ENCODE data around the gene ZDHHC15. TPM values are rescaled to one million over a fixed set of nuclear protein-coding genes. Genes with fewer than 3 reads are reported as not detected.
"Not testable (repeated sequence)": the region's sequence is repeated elsewhere in the genome, so short reads cannot be mapped to it uniquely, and the experiment has no call there.

ZDHHC15 gene
- total RNA-seq, 2 experiments from 2014 or later, result 0.21 to 0.23 TPM

DNA sequence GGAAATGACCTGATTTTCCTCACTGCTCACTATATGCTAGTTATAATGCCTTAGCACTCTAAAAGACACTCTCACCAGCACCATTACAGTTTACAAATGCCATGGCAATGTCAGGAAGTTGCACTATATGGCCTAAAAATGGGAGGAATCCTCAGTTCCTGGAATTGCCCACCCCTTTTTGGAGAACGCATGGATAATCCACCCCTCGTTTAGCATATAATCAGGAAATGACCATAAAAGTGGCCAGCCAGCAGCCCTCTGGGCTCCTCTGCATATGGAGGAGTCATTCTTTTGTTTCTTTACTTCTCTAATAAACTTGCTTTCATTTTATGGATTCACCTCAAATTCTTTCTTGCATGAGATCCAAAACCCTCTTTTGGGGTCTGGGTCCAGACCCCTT, 156.0 kb downstream of the ZDHHC15 start:
- POLR2A ChIA-PET, result no interaction called here
- intact Hi-C loops (cut with DNase I, micrococcal nuclease), result no loop called here
- Mint-ChIP-seq H3K27ac (no peak overlapping the region), H3K4me1 (no peaks in the 10 kb centered on the region), H3K27me3 (no peaks in the 10 kb centered on the region), H3K9me3 (ENCODE audit: low read depth) (peaks cover 6% of the 10 kb centered on the region), H3K4me3 (no peak overlapping the region), H3K36me3 (ENCODE audit: low read depth) (peaks cover 5% of the 10 kb centered on the region)
- CTCF ChIA-PET, result no interaction called here
- DNase-seq, result no peak
- ATAC-seq, result no peak

DNA sequence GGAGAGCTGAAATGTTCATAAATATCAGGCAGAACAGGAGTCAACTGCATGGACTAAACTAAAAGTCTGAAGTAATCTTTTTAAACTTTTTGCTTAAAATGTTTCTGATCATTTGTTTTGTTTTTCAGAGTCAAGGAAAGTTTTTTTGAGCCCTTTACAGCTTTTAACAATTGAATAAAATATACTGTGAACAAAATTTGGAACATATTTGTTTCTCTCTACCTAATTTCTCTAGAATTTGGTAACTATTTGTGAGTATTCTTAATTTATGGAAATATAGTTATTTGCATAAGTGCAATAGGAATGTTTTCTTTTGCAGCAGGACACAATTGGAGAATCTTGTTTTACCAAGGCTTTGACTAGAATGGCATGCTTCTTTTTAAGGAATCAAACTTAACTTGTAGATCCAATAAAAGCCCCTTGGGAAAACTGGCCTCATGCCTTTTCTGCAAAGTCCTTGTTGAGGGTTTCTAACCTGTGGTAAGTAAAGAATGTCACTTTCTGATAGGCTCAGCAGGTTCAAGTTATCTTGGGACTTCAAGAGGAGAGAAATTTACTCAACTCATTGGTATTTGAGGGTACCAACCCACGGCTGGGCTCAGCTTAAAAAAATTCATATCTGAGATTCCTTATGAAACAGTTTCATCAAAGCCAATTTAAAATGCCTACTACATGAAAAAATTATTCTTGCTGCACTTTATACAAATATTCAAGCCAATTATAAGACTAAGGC, 157.4 kb downstream of the ZDHHC15 start:
- Mint-ChIP-seq H3K27me3 (no peaks in the 10 kb centered on the region), H3K9me3 (ENCODE audit: low read depth) (peaks cover 6% of the 10 kb centered on the region), H3K27ac (no peak overlapping the region), H3K36me3 (ENCODE audit: low read depth) (peaks cover 10% of the 10 kb centered on the region), H3K4me1 (no peaks in the 10 kb centered on the region), H3K4me3 (no peak overlapping the region)
- ChIA-PET CTCF (no interaction called here), POLR2A (no interaction called here)
- no peak for DNase-seq
- no peak for ATAC-seq
- intact Hi-C loops (cut with DNase I, micrococcal nuclease), result no loop called here

DNA sequence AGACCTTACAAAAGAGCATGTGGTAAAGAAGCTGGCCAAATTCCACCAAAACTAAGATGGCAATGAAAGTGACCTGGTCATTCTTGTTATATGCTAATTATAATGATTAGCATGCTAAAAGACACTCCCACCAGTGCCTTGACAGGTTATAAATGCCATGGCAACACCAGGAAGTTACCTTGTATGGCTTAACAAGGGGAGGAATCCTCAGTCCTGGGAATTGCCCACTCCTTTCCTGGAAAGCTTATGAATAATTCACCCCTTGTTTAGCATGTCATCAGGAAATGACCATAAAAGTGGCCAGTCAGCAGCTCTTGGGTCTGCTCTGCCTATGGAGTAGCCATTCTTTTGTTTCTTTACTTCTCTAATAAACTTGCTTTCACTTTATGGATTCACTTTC, 161.0 kb downstream of the ZDHHC15 start:
- Mint-ChIP-seq H3K36me3 (ENCODE audit: low read depth) (peaks cover 10% of the 10 kb centered on the region), H3K27me3 (no peaks in the 10 kb centered on the region), H3K9me3 (ENCODE audit: low read depth) (peaks cover 6% of the 10 kb centered on the region), H3K4me1 (no peaks in the 10 kb centered on the region), H3K4me3 (no peak overlapping the region), H3K27ac (no peak overlapping the region)
- CTCF ChIA-PET, result no interaction called here
- intact Hi-C loops (cut with DNase I, micrococcal nuclease), result no loop called here
- POLR2A ChIA-PET, result no interaction called here
- ATAC-seq (no peak), DNase-seq (no peak)

DNA sequence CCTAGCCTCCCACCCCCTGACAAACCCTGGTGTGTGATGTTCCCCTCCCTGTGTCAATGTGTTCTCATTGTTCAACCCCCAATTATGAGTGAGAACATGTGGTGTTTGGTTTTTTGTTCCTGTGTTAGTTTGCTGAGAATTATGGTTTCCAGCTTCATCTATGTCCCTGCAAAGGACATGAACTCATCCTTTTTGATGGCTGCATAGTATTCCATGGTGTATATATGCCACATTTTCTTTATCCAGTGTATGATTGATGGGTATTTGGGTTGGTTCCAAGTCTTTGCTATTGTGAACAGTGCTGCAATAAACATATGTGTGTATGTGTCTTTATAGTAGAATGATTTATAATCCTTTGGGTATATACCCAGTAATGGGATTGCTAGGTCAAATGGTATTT, 174.2 kb downstream of the ZDHHC15 start:
- intact Hi-C loops (cut with DNase I, micrococcal nuclease); CTCF ChIA-PET; POLR2A ChIA-PET; H3K27ac Mint-ChIP-seq; DNase-seq; H3K9me3 Mint-ChIP-seq (ENCODE audit: low read depth); H3K27me3 Mint-ChIP-seq; H3K4me1 Mint-ChIP-seq; H3K4me3 Mint-ChIP-seq; ATAC-seq: not testable (repeated sequence)
- peaks cover 36% of the 10 kb centered on the region for H3K36me3 Mint-ChIP-seq (ENCODE audit: low read depth)

DNA sequence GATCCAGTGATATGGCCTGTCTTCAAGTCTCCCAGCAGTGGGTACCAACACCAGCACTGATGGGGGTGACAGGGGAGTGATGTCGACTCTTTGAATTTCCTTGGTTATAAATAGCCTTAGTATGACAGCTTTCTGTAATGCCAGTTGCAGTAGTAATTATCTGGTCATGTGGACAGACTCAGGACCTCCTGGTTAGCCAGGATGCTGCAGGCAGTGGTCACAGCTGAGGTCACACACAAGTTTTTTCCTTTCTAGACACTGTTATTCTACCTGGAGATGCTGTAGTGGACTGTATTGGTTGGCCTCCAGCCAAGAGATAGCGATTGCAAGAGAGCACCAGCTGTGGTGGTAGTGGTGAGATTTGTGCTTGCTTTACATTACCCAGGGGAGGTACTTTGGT, 185.3 kb downstream of the ZDHHC15 start:
- CTCF ChIA-PET, result no interaction called here
- Mint-ChIP-seq H3K4me1 (no peaks in the 10 kb centered on the region), H3K36me3 (ENCODE audit: low read depth) (peaks cover 24% of the 10 kb centered on the region), H3K4me3 (no peak overlapping the region), H3K27me3 (no peaks in the 10 kb centered on the region), H3K27ac (no peak overlapping the region), H3K9me3 (ENCODE audit: low read depth) (peaks cover 6% of the 10 kb centered on the region)
- POLR2A ChIA-PET, result no interaction called here
- intact Hi-C loops (cut with DNase I, micrococcal nuclease), result no loop called here
- no peak for DNase-seq
- ATAC-seq, result no peak

DNA sequence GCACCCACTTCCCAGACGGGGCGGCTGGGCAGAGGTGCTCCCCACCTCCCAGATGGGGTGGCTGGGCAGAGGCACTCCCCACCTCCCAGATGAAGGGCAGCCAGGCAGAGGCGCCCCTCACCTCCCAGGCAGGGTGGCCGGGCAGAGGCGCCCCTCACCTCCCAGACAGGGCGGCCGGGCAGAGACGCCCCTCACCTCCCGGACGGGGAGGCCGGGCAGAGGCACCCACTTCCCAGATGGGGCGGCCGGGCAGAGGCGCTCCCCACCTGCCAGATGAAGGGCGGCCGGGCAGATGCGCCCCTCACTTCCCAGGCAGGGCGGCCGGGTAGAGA, 187.7 kb downstream of the ZDHHC15 start:
- Mint-ChIP-seq H3K4me3 (no peak overlapping the region), H3K4me1 (no peaks in the 10 kb centered on the region), H3K36me3 (ENCODE audit: low read depth) (peaks cover 43% of the 10 kb centered on the region), H3K9me3 (ENCODE audit: low read depth) (peaks cover 15% of the 10 kb centered on the region), H3K27ac (no peak overlapping the region), H3K27me3 (no peaks in the 10 kb centered on the region)
- DNase-seq (no peak), ATAC-seq (no peak)
- POLR2A ChIA-PET, result no interaction called here
- CTCF ChIA-PET, result no interaction called here
- intact Hi-C loops (cut with DNase I, micrococcal nuclease), result no loop called here

DNA sequence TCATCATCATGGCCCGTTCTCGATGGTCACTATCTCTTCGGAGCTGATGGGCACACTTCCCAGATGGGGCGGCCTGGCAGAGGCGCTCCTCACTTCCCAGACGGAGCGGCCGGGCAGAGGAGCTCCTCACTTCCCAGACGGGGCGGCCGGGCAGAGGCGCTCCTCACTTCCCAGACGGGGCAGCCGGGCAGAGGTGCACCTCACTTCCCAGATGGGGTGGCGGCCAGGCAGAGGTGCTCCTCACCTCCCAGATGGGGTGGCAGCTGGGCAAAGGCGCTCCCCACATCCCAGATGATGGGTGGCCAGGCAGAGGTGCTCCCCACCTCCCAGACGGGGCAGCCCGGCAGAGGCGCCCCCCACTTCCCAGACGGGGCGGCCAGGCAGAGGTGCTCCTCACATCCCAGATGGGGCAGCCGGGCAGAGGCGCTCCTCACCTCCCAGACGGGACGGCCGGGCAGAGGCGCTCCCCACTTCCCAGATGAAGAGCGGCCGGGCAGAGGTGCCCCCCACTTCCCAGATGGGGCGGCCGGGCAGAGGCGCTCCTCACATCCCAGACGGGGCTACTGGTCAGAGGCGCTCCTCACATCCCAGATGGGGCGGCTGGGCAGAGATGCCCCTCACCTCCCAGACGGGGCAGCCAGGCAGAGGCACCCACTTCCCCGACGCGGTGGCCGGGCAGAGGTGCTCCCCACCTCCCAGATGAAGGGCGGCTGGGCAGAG, 188.3 kb downstream of the ZDHHC15 start:
- Mint-ChIP-seq H3K9me3 (ENCODE audit: low read depth) (peaks cover 15% of the 10 kb centered on the region), H3K36me3 (ENCODE audit: low read depth) (peaks cover 48% of the 10 kb centered on the region)
- H3K27ac Mint-ChIP-seq; CTCF ChIA-PET; H3K4me1 Mint-ChIP-seq; ATAC-seq; DNase-seq; intact Hi-C loops (cut with DNase I, micrococcal nuclease); POLR2A ChIA-PET; H3K4me3 Mint-ChIP-seq; H3K27me3 Mint-ChIP-seq: not testable (repeated sequence)

DNA sequence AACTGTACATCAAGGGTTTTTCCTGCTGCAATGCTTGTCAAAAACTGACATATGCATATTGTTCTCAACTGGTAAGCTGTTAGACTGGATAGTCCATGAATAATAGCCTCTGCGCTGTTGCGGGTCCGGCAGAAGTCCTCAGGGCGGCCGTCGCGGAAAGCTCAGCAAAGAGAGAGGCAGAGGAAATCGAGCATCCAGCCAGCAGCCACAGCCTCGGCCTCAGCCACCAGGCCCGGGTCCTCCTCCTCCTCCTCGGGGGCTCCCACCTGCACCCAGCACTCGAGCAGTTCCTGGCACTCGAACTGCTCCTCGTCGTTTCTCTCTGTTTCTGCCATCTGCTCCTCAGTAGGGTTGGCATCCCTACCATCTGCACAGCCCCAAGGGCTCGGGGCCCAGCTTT, 195.2 kb downstream of the ZDHHC15 start:
- ChIA-PET POLR2A (no interaction called here), CTCF (no interaction called here)
- Mint-ChIP-seq H3K9me3 (ENCODE audit: low read depth) (peaks cover 13% of the 10 kb centered on the region), H3K27ac (no peak overlapping the region), H3K27me3 (no peaks in the 10 kb centered on the region), H3K4me1 (no peaks in the 10 kb centered on the region), H3K36me3 (ENCODE audit: low read depth) (peaks cover 79% of the 10 kb centered on the region), H3K4me3 (no peak overlapping the region)
- no peak for ATAC-seq
- no peak for DNase-seq
- intact Hi-C loops (cut with DNase I, micrococcal nuclease), result no loop called here

Other genes with a start within 250 kb of the ZDHHC15 start
- gene UPRT, start 249.0 kb downstream of the ZDHHC15 start, total RNA-seq, result 10 to 100 TPM; 61.1 to 70.6 TPM